ENCODE results near the gene TENM4. TPM values are rescaled to one million over a fixed set of nuclear protein-coding genes. Genes with fewer than 3 reads are reported as not detected.

TENM4 gene
- total and polyA plus RNA-seq, 10 of the 15 experiments (the other 5 are each of a cell fraction or from before 2014, with no cell fraction given) = 0.03 to 0.12 (median 0.06) TPM; not detected in 7

DNA sequence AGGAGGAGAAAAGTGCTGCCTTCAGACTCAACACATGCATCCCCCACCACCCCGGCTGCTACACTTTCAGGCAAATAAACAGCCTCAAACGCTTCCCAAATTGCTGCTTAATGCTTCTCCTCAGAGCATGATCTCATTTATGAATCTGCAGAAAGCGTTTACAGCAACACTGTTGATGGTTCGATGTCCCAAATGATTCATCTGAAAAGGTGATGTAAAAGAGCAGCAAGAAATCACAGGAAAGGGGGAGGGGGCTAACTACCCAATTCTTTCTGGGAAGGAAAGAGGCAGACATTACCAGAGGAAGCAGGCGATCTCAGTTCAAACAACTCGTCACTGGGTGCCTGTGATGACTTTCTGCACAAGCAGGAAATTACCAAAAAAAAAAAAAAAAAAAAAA is 119.6 kb downstream of the TENM4 start:
- Histone ChIP-seq H3K9ac (ENCODE audit: control insufficient read depth, insufficient read depth, low read length) (no peak overlapping the region), H3K4me1 (ENCODE audit: control insufficient read depth, insufficient read depth, low read length) (no peaks in the 10 kb centered on the region), H2AFZ (ENCODE audit: control insufficient read depth, low read depth, low read length) (no peak overlapping the region), H4K20me1 (ENCODE audit: control insufficient read depth, insufficient read depth) (no peaks in the 10 kb centered on the region), H3K36me3 (ENCODE audit: control insufficient read depth in 2 of 2, insufficient read depth in 2 of 2, low read length in 1 of 2) (no peaks in the 10 kb centered on the region), H3K27ac (ENCODE audit: control insufficient read depth, insufficient read depth) (no peak overlapping the region), H3K4me3 (no peak overlapping the region), H3K79me2 (ENCODE audit: control insufficient read depth, insufficient read depth, low read length) (no peaks in the 10 kb centered on the region), H3K9me3 (replicated peaks; ENCODE audit: control insufficient read depth, insufficient read depth, low read length) (no peaks in the 10 kb centered on the region), H3K4me2 (ENCODE audit: control insufficient read depth, insufficient read depth) (no peak overlapping the region), H3K27me3 (replicated peaks in 1 of 2; ENCODE audit: control insufficient read depth in 2 of 2, insufficient read depth in 2 of 2, low read length in 1 of 2) (peaks cover 0 to 3% of the 10 kb centered on the region in 2 experiments; a peak in 2 of 4 replicates)
- FAIRE-seq (no peak), DNase-seq (ENCODE audit: low read depth, low spot score) (no peak), ATAC-seq (no peak)
- ChIA-PET SMC1A (ENCODE audit: uncharacterized antibody, unreplicated experiment) (interaction anchor here (0.9 kb wide), 1 partner anchor 33 kb away, joined by 3 read pairs; no protein-coding TSS in a partner anchor), RAD21 (ENCODE audit: unreplicated experiment) (no interaction called here), CTCF (interaction anchor here (0.7 to 0.8 kb wide), 2 partner anchors 36 to 167 kb away, joined by 5 to 7 read pairs; no protein-coding TSS in a partner anchor), POLR2A (interaction anchor here (0.6 kb wide), 1 partner anchor 1097 kb away, joined by 10 read pairs; no protein-coding TSS in a partner anchor)
- 0% methylated on average over 4 of the region's 6 CpGs for WGBS (ENCODE audit: insufficient coverage, insufficient replicate concordance, low lambda C conversion rate, missing lambda C conversion rate)
- in situ Hi-C loops (cut with MboI) = no loop called here
- intact Hi-C loops (cut with micrococcal nuclease; ENCODE audit: unreplicated experiment) = no loop called here
- BruUV-seq (replicated peaks) = no TSS peak
- TF ChIP-seq BCL11A (IDR thresholded peaks at IDR 0.05; ENCODE audit: low read depth, low read length) = no peak

DNA sequence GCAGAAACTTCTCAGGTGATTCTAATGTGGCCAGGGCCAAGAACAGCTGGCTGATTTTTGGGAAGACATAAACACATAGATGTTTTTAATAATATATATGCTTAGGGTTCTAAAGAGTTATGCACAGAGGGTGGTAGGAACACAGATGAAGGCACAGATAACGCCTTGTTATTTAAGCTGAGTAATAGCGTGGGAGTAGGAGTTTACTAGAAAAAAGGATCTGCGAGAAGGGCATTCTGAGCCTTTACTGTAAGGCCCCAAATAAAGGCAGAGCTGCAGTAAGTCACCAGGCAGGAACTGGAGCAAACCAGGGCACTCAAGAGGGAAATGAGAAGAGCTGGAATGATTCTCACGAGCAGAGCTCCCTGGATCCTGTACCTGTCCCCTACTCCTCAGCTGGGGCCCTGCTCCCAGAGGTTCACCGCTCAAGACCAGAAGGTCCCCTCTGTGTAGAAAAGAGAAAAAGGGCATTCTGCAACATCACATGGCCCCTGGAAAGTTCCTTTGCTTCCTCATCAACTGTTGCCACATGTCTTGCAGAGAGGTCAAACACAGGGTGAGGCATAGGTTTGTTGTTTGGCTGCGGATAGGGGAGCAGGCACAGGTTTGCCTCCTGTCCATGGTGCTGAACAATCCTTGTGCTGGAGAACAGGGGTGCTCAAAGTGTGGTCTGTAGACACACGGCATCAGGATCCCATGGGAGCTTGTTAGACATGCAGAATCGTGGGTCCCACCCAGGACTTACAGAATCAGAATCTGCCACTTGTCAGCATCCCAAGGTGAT is 125.7 kb downstream of the TENM4 start:
- Histone ChIP-seq H3K4me1 (ENCODE audit: control insufficient read depth, insufficient read depth, low read length) (no peaks in the 10 kb centered on the region), H3K79me2 (ENCODE audit: control insufficient read depth, insufficient read depth, low read length) (no peaks in the 10 kb centered on the region), H3K27ac (ENCODE audit: control insufficient read depth, insufficient read depth) (no peak overlapping the region), H3K9ac (ENCODE audit: control insufficient read depth, insufficient read depth, low read length) (no peak overlapping the region), H3K9me3 (replicated peaks; ENCODE audit: control insufficient read depth, insufficient read depth, low read length) (no peaks in the 10 kb centered on the region), H3K4me2 (ENCODE audit: control insufficient read depth, insufficient read depth) (no peak overlapping the region), H4K20me1 (ENCODE audit: control insufficient read depth, insufficient read depth) (no peaks in the 10 kb centered on the region), H3K27me3 (replicated peaks in 1 of 2; ENCODE audit: control insufficient read depth in 2 of 2, insufficient read depth in 2 of 2, low read length in 1 of 2) (no peaks in the 10 kb centered on the region; a peak in 1 of 4 replicates), H3K4me3 (no peak overlapping the region), H2AFZ (ENCODE audit: control insufficient read depth, low read depth, low read length) (no peak overlapping the region), H3K36me3 (ENCODE audit: control insufficient read depth in 2 of 2, insufficient read depth in 2 of 2, low read length in 1 of 2) (no peaks in the 10 kb centered on the region)
- ChIA-PET RAD21 (ENCODE audit: unreplicated experiment) (no interaction called here), POLR2A (no interaction called here), SMC1A (ENCODE audit: uncharacterized antibody, unreplicated experiment) (no interaction called here), CTCF (no interaction called here)
- 29% methylated on average over 8 of the region's 8 CpGs for WGBS (ENCODE audit: insufficient coverage, insufficient replicate concordance, low lambda C conversion rate, missing lambda C conversion rate)
- in situ Hi-C loops (cut with MboI) = no loop called here
- DNase-seq (ENCODE audit: low read depth, low spot score) (no peak), FAIRE-seq (no peak), ATAC-seq (no peak)
- BruUV-seq (replicated peaks) = no TSS peak
- TF ChIP-seq BHLHE40 (IDR thresholded peaks at IDR 0.05; ENCODE audit: borderline replicate concordance in 1 of 2, low read depth in 2 of 2, low read length in 1 of 2) (no peak), ELK1 (IDR thresholded peaks at IDR 0.05; ENCODE audit: low read depth, low read length) (no peak), LARP7 (IDR thresholded peaks at IDR 0.05) (no peak)
- TF ChIP-seq, protein P1, sequence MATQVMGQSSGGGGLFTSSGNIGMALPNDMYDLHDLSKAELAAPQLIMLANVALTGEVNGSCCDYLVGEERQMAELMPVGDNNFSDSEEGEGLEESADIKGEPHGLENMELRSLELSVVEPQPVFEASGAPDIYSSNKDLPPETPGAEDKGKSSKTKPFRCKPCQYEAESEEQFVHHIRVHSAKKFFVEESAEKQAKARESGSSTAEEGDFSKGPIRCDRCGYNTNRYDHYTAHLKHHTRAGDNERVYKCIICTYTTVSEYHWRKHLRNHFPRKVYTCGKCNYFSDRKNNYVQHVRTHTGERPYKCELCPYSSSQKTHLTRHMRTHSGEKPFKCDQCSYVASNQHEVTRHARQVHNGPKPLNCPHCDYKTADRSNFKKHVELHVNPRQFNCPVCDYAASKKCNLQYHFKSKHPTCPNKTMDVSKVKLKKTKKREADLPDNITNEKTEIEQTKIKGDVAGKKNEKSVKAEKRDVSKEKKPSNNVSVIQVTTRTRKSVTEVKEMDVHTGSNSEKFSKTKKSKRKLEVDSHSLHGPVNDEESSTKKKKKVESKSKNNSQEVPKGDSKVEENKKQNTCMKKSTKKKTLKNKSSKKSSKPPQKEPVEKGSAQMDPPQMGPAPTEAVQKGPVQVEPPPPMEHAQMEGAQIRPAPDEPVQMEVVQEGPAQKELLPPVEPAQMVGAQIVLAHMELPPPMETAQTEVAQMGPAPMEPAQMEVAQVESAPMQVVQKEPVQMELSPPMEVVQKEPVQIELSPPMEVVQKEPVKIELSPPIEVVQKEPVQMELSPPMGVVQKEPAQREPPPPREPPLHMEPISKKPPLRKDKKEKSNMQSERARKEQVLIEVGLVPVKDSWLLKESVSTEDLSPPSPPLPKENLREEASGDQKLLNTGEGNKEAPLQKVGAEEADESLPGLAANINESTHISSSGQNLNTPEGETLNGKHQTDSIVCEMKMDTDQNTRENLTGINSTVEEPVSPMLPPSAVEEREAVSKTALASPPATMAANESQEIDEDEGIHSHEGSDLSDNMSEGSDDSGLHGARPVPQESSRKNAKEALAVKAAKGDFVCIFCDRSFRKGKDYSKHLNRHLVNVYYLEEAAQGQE (IDR thresholded peaks at IDR 0.05; ENCODE audit: low read depth, low read length) = peak; percentile 86
- intact Hi-C loops (cut with micrococcal nuclease; ENCODE audit: unreplicated experiment) = no loop called here
